Measurements from ENCODE around the gene TTYH3.

TTYH3 gene

GRCh38 chr7:2631946-2632732 is at the start of gene TTYH3:
TTYH3 (plus strand) TSS chr7:2631986; CDS start chr7:2632156, 170 bp downstream.
- H3K4me3 ChIP-seq (ENCODE audit: low read depth, low read length): peak within 1 kb of the TSS; percentile 78
- DNase-seq (ENCODE audit: low read depth): no peak
- TF ChIP-seq CTCF (IDR thresholded peaks at IDR 0.05; ENCODE audit: control insufficient read depth, extremely low read depth, insufficient read depth): no peak

GRCh38 chr7:2582006-2582735 is 49.6 kb upstream of the TTYH3 start:
- TF ChIP-seq CTCF (IDR thresholded peaks at IDR 0.05; ENCODE audit: control insufficient read depth, extremely low read depth, insufficient read depth): no peak
- H3K4me3 ChIP-seq (ENCODE audit: low read depth, low read length): no peak overlapping the region
- no peak for DNase-seq (ENCODE audit: low read depth)

DNA sequence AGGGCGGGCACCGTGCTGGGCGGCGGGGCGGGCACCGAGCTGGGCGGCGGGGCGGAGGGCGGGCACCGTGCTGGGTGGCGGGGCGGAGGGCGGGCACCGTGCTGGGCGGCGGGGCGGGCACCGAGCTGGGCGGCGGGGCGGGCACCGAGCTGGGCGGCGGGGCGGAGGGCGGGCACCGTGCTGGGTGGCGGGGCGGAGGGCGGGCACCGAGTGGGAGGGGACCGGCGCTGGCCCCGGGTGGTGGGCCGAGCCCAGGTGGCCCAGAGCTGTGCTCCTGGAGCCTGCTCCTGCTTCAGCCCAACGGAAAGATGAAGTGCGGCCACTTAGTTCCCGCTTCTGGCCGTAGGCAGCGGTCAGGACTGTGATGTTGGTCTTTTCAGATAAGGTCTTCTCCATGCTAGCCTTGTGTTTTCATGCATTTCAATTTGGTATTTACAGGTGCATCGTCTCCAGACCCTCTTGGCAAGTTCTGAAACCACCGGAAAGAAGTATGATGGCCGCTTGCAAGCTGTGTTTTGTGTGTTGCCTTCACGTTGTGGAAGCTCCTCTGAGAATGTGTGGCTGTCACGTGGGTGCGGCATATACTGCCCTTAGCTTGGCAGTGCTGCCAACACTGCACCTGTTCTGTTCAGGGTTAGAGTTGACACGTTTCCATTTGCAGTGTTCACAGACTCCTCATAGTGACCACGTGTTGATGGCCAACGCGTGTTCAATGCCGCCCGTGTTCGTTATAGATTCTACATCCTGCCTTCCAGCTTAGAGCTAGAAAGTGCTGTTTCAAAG is 47.8 kb upstream of the TTYH3 start:
- no peak for DNase-seq (ENCODE audit: low read depth)
- H3K4me3 ChIP-seq (ENCODE audit: low read depth, low read length): no peak overlapping the region
- TF ChIP-seq CTCF (IDR thresholded peaks at IDR 0.05; ENCODE audit: control insufficient read depth, extremely low read depth, insufficient read depth): no peak

- no peak overlapping the region for H3K4me3 ChIP-seq (ENCODE audit: low read depth, low read length)
- no peak for TF ChIP-seq CTCF (IDR thresholded peaks at IDR 0.05; ENCODE audit: control insufficient read depth, extremely low read depth, insufficient read depth)
- no peak for DNase-seq (ENCODE audit: low read depth)
Measured at GRCh38 chr7:2585446-2585845, 46.3 kb upstream of the TTYH3 start.

GRCh38 chr7:2586326-2587020 is 45.3 kb upstream of the TTYH3 start:
- TF ChIP-seq CTCF (IDR thresholded peaks at IDR 0.05; ENCODE audit: control insufficient read depth, extremely low read depth, insufficient read depth): no peak
- no peak for DNase-seq (ENCODE audit: low read depth)
- H3K4me3 ChIP-seq (ENCODE audit: low read depth, low read length): no peak overlapping the region

DNA sequence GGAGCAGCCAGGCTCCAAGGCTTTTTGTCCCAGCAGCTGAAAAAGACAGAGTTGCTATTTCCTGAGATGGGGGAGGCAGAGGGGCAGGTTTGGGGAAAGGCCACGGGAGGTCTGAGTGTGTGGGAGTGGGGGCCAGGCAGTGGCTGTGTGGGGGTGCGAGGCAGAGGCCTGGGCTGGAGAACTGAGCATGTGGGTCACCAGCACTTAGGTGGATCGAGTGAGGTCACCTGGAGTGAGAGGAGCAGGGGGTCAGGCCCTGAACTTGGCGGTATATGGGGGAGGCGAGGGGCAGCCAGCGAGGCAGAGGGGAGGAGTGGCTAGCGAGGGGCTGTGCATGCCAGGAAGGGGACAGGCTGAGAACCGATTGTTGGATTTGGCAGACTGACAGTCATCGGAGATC is 44.7 kb upstream of the TTYH3 start:
- H3K4me3 ChIP-seq (ENCODE audit: low read depth, low read length): no peak overlapping the region
- DNase-seq (ENCODE audit: low read depth): no peak
- TF ChIP-seq CTCF (IDR thresholded peaks at IDR 0.05; ENCODE audit: control insufficient read depth, extremely low read depth, insufficient read depth): no peak
